Epidermal melanocyte (primary cell): ENCODE data around the gene AKR1E2.

Source experiments
- DNase-seq: peaks from one replicate; pipeline ENCODE4 v3.0.0; 2011; ENCODE audit warnings: low spot score; ENCODE audit not compliant: insufficient read length

The AKR1E2 gene

DNA sequence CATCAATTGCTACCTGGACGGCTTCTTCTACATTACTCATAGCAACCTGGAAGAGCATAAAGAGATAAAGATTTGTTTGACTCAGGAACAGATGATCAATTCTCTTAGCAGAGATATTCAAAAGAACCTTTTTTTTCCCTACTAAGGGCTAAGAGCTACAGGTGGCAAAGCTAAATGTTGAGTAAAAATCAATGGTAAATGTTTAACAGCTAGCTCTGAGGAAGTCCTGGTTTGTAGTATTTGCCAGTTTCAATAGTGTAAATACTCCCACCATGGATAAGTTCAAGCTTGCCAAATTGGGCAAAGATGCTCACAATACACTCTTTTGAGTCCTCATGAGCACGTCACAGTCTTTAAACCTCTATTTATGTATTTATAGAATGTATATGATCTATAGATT lies 64.0 kb downstream of the AKR1E2 start:
- DNase-seq = no peak

DNA sequence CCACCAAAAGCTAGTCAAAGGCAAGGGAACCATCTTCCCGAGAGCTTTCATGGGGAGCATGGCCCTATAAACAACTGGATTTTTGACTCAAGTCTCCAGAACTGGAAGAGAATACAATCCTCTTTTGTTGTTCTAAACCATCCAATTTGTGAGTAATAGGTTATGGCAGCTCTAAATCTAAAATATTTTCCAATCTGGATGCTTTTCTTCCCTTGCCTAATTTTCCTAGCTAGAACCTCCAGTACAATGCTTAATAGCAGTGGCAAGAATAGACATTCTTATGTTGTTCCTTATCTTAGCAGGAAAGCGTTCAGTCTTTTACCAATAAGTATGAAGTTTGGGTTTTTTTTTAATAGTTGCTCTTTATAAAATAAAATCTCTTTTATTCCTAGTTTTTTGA lies 66.7 kb downstream of the AKR1E2 start:
- no peak for DNase-seq

DNA sequence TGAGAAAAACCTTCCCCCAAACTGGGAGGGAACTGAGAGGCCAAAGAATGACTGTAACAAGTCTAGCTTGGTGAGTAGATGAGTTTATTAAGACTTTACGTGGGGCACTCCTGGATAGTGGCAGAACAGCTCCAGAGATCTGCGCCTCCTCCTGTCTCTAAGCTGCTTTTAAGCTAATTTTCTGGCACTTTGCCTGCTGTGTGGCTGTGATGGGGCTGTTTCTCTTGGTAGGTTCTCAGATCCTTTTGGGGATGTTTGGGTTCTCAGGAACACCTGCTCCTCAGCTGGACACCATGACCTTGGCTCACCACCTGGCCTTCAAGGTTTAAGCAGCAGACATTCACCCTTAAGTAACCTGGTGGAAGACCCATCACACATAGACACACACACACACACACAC lies 68.3 kb downstream of the AKR1E2 start:
- no peak for DNase-seq
